ENCODE measurements around the gene FBLN2.
A peak's percentile ranks its signal among the peaks of the same experiment; 100 is the strongest.

Gene FBLN2

DNA sequence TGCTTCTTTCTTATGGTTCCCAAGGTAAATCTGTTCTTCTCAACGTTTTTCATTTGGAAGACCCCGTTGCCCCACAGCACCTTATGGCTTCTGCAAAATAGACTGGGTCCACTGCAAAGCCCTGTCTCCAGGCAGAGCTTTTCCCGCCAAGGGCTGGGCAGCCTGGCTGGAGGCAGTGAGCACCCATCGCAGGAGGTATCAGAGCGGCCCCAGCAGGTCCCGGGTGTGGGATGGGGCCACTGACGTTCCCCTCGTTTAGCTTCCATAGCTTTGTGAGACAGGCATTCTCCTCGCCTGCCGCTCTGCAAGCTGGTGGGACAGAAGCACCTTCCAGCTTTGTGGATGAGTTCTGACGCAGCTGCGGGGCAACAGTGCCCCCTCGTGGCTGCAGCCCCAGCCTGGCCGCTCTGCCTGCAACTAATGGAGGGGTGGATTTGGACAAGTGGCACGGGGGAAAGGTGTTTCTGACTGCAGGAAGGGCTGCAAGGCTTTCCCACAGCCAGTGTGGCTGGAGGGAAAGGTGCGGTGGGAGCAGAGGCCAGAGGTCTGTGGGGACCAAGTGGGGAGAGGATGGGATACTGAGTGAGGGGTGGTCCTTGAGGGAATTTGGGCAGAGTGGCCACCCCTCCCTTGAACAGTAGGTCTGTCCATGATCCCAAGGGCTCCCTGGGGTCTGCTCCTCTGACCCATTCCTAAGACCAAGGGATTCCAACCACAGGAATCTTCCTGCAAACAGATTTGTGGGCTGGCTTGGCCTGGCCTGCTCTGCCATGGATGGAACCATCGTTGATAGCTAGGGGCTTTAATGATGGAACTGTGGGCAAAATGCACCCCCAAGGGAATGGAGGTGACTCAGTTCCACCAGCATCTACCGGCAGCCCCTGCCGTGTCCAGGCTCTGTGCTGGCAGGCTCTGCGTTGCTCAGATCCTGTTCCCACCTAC, 99.4 kb downstream of the FBLN2 start:
- DNase-seq (ENCODE audit: low spot score) = peak; percentile 100

DNA sequence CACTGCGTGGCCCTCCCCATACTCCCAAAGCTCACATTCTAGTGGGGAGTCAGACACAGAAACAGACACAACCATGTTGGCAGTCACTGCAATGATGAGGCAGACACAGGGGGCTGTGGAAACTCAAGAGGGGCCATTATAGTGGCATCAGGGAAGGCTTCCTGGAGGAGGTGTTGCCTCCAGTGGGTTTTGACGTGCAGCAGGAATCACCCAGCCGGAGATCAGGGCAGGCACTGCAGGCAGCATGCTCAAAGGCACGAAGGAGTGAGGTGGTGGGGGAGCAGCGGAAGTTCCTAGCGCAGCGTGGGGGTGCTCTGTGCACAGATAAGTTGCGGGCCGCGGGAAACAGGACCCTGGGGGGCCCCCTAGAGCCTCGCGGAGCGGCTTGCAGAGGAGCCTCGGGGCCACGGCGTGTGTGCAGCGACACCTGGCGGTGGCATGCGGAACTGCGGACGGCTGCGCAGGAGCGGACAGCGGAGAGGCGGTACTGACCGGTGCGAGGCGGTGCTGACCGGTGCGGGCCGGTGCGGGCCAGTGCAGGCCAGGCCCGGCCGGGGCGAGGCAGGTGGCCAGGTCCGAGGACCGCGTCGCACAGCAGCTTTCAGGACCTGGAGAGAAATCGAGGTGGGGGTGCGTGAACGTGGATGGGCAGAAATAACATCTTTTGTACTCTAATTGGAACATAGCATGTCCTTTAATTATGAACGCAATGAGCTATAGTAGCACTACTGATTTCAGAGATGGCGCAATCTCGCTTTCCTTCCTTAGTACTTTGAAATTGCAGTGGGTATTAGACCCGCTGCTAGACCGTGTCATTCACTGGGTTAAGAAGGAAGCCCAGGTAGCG, 101.5 kb downstream of the FBLN2 start:
- peak; percentile 98 for DNase-seq (ENCODE audit: low spot score)

DNA sequence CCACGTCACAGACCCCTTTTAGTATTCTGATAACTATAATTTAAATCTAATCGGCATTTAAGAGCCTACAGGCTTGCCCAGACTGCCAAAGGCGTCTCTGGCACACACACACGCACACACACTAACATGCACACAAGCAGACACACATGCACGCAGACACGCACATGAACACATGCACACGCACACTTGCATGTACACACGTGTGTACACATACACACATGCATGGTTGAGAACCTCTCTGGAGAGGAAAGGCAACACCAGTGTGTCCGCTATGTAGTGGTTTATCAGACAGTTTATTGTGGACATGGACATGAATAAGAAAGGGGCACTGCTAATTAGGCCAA, 102.1 kb downstream of the FBLN2 start:
- no peak for DNase-seq (ENCODE audit: low spot score)

DNA sequence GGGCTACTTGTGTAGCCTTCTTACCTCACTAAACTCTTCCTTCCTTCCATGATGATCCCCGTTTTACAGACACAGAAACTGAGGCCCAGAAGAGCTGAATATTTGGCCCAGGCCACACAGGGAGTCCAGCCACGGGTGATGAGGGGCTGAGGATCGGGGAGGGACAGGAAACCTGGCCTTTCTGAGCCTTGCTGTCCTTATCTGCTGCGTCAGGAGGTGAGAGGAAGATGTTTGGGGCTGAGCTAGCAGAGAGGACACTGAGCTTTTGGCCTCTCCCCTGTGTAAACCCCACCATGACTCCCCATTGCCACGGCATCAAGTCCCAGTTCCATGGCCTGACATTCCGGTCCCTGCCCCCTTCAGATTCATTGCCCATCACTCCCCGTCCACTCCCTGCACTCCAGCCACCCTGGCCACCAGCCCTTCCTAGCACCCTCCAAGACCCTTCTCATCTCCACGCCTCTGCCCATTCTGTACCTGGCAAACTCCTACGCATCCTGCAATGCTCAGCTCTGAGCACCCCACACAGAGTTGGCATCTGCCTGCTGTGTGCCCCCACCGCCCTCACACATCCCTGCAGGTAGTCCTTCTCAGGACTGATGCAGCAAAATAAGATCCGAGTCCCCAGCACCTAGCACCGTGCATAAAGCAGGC, 103.0 kb downstream of the FBLN2 start:
- DNase-seq (ENCODE audit: low spot score) = no peak

DNA sequence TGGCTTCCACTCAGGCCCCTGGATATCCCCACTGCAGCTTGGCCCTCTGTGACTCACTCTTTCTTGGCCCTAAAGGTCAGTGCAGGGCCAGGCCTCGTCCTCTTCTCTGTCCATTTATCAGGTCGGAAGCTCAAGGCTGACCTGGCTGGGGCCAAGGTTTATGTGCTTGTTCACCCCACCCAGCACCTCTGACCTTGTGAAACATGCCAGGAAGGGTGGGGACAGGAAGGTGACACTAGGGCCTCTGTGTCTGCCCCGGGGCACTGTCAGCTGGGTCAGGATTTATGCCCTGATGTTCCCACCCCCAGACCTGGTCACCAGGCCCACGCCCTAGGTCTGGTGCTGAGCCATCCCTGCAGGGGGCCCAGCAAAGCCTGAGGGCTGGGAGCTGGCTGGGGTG, 103.8 kb downstream of the FBLN2 start:
- DNase-seq (ENCODE audit: low spot score) = no peak

DNA sequence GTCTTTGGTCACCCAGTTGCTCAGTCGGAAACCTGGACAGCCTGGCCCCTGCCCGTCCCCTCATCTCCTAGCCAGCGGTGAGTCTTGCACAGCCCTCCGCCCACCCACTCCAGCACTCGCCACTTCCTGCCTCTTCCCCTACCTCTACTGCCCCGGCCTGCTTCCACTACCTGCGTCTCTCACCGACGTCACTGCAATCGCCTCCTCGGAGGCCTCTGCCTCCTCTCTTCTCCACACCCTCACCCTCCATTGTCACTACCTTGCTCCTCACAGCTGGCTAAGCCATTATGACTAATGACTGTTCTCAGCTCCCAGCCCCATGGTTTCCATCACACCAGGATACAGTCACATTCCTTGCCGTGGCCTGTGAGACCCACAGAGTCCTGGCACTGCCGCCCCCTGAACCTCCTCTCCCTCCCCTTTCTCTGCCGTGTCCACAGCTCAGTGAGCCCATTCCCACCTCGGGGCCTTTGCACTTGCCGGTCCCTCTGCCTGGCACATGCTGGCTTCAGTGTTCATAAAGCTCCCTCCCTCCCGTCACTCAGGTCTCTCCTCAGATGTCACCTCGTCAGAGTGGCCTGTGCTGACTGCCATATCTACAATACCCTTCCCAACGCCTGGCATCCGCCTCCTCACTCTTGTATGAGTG, 104.8 kb downstream of the FBLN2 start:
- no peak for DNase-seq (ENCODE audit: low spot score)

DNA sequence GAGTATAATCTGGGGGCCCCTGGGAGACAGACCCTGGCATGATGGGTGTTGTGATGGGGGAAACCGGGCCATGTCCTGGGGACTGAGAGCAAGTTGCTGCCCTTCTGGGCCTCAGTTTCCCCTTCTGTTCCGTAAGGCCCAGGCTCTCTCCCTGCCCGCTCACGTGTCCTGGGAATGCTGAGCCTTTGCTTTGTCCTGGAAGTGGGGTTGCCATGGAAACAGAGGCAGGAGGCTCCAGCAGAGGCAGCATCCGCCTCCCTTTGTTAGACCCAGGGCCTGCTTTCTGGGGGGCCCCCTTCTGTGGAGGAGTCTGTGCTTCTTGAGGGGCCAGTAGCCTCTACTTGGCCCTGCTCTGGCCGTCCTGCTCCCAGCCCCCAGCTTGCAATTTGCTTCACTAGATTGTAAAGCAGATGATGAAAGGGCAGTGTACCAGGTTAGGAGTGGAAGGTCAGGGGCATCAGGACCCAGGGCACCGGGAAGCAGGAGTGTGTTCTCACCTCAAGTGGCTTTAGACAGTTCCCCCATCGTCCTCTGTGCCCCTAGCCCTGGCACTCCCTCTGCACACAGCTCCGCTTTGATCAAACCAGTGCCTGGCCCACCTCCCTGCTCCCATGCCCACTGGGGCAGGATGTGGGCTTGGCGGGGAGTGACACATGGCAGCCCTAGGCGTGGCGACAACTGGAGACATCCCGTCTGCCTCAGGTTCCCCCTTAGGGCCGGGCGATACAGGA, 105.6 kb downstream of the FBLN2 start:
- DNase-seq (ENCODE audit: low spot score) = no peak

DNA sequence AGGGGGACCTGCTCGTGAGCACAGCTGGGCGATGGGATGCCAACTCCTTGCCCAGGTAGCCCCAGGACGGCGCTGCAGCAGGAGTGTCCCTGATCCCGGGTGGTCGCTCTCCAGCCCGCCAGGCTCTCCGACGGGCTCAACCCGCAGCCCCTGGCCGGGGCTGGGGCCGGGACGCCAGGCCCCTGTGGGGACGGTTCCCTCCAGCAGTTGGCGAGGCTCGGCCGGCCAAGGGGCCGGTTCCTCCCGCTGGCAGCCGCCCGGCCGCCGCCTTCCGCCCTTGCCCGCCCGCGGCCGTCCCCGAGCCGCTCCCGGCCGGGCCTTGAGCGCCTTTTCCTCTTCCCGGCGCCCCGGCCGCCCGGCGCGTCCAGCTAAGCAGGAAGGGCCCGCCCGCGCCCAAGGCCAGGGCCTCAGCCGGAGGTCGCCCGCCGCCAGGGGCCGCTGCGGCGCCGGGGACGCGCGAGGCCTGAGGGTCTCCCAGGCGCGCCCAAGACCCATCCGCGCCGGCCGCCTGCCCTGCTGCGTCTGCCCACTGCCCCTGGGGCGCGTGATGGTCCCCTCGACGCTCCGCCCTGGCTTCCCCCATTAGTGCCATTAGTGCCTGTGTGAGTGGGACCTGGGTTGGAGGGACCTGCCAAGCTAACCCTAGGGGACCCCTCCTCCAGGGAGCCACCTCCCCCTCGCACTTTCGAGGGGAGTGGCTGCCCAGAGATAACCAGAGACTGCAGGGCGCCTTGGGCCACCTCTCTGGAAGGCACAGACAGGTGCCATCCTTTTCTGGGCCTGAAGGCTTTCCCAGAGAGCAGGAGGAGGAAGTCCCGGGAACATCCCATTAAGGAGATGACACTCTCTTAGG, 106.4 kb downstream of the FBLN2 start:
- peak; percentile 96 for DNase-seq (ENCODE audit: low spot score)

DNA sequence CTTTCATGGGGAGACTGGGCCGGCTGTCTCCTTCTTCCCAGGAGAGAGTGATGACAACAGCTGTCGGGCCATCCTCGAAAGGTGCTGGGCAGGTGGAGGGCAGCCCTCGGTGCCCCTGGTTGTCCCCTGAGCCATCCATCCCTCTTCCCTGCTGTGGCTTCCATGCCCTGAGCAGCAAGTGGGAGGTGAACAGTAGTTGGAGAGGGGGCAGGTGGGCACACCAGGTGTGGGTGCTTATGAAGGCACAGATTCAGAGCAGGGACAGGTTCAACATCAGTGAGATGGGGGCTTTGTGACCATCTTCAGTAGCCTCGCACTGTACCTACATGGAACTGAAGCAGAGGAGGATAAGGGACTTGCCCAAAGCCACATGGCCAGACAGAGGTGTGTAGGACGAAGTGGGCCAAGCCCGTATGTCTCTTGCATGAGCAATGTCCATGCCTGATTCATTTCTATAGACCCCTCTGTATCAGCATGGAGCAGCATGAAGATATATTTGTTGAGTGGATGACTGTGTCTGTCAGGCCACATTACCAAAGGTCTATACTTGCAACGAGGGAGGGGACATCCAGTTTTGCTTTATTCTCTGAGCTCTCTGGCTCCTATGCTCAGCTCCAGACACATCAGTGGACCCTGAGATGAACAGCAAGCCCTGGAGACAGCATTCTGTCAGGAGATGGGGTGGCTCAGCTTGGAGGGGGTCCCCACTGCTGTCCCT, 107.8 kb downstream of the FBLN2 start:
- DNase-seq (ENCODE audit: low spot score) = no peak

DNA sequence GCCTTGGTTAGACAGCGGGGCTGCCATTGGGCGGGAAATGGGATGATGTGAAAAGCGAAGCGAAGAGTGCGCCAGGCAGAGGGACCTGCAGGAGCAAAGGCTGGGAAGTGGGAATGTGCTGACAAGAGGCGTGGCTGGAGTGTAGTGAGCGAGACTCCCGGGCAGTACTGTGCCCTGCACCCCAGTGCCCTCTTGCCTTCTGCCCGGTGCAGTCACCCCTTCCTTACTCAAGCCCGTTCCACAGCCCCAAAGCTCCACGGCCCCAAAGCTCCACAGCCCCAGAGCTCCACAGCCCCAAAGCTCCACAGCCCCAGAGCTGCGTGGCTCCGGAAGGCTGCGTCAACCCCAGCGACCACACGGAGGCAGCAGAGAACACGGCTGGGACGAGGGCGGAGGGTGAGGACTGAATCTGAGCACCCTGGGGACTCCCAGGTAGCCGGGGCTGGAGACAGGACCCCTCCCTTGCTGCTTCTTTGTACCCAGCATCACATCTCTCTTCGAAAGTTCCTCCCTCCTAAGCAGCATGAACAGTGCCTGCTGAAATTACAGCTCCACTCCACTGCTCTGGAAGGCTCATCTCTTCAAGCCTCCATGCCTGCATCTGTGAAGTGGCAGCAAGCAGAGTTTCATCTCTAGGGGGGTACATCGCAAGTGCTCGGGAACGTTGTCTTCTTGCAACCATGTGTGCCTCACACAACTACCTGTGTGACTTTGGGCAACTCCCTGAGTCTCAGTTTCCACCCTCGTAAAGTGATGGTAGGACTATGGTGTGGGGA, 108.9 kb downstream of the FBLN2 start:
- peak; percentile 99 for DNase-seq (ENCODE audit: low spot score)

DNA sequence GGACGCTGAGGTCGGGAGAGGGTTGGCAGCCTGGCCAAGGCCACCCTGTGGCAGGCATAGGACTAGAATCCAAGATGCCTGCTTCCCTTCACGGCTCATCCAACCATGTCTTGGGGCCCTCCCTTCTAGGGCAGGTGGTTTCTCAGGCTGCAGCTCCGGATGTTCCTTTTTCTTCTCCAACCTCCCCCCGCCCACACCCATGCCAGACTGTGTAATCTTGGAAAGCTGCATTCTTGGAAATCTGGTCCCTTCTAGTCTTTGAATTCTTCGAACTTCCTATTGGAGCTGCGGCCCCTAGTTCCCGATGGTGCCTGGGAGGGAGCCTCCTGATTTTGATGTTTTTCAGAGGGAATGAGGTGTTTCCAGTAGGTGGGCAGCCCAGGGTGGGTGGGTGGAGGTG, 109.8 kb downstream of the FBLN2 start:
- no peak for DNase-seq (ENCODE audit: low spot score)

DNA sequence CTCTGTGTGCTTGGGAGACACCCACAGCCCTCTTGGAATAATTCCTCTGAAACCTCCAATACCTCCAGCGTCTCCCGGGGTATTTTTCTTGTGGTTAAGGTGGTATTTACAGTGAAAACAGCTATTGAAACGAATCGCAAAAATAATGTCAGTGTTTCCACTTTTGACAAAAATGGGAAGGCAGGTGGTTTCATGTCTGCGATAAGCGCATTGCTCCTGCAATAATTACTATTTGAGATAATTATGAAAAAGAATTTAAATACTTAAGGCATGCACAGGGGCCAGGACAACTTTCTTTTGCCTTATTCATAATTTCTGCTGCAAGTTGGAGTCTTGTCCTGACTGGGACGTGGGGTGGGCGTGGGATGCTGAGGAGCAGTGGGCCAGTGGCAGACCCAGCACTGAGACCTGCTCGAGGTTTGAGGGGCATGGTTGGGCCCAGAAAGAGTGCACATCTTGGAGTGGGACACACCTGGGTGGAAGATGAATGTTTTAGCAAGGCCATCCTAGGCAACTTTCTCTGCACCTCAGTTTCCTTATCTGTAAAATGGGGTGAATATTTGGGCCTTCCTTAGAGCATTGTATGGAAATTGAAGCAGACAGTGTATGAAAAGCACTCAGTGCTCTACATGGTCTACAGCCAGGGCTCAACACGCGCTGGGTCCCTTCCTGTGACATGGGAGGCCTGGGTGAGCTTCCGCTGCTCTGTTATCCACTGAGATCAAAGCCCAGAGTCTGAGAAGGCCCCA, 110.5 kb downstream of the FBLN2 start:
- DNase-seq (ENCODE audit: low spot score) = no peak

DNA sequence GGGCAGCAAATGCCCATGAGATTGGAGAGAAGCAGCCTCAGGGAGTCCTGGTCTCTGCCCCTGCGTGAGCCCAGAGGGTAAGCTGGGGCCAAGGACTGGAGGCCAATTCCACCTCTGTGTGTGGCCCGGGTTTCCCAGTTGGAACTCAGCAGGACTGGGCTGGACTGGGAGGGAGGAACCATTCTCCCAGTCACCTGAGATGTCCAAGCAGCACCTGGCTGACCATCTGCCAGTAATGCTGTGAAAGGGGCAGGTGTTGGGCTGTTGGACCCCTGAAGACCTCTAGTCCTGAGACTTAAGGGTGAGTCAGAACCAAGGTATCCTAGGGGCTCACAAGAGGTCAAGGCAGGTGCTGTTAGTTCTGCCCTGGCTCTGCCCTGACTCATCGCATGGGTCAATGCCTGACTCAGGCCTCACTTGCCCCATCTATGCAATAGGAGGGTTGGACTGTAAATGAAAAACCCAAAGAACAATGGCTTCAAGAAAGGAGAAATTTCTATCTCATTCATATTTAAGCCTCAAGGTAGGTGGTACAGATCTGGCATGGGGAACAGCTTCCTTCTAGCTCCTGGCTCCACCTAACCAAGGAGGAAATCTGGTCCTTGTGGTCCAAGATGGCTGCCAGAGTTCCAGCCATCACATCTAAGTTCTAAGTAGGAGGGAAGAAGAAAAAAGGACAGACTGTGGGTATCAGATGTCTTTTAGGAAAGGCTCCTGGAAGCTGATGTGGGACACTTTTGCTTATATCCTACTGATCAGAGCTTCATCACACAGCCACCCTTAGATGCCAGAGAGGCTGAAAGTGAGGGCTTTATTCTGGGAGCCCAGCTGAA, 111.3 kb downstream of the FBLN2 start:
- DNase-seq (ENCODE audit: low spot score) = no peak

DNA sequence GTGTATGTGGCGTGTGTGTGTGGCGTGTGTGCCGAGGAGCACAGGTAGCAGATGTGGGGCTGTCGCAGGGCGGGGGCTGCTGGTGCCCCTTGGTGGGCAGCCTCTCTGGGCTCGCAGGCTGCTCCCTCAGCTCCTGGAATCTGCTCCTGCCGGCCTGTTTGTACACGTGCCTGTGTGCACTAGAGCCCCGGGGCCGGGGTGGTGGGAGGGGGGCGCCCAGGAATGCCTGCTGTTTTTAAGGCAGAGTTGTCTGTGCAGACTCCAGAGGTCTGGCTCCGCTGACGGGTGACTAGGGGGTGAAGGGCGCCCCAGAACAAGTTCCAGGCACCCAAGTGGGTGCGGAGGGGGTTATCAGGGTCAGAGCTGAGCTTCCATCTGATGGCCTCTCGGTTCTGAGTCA, 112.2 kb downstream of the FBLN2 start:
- no peak for DNase-seq (ENCODE audit: low spot score)

DNA sequence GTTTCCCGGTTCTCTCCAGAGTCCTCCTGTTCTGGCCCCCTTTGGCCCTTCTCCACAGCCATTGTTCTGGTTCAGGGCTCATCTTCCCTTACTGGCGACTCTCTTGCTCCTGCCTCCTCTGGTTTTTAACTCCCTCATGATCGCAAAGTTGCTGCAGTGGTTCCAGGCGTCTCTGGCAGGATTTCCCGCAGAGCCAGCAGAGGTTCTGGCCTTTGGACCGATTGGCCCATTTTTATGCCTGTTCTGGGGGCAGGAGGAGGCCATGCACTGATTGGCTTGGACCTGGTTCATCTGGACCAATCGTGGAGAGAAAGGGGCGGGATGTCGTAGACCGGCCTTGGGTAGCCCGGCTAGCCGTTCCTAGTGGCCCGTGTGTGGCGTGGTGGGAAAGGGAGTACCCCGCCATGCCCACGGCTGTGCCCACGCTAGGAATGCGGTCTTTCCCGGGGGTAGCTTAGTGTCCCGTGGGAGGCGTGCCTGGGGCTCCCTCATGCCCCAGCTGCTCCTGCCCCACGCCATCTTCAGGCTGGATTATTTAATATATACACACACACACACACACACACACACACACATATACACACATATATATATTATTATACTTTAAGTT, 113.4 kb downstream of the FBLN2 start:
- no peak for DNase-seq (ENCODE audit: low spot score)

DNA sequence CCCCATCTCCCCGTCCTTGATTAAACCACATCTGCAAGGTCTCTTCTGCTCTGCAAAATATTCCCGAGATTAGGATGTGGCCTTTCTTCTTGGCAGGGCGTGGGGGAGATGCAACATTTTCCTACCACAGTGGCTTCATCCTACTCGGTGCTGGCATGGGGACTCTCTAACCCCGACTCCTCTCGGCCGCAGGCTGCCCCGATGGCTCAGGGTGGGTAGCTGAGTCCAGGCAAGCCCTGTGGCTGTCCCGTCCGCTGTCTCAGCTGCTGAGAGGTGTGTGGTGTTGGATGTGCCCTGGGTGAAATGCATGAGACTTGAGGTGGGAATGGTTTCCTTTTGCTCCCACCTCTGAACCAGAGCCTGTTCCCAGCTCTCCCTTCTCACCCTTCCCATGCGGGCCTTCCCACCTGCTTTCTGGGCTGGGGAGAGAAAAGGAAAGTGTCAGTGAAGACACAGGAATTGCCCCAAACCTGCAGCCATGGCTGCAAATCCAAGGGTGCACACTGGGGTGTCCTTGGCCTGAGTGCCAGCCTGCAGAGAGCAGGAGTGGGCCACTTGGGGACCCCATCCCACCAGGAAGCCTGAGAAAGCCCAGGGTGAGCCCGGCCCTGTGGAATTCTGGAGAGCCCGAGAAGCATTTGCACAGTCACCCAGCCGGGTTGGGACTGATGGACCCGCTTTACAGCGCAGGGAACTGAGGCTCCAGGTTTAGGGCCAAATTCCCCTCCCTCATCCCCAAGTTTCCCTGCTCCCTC, 115.0 kb downstream of the FBLN2 start:
- DNase-seq (ENCODE audit: low spot score) = no peak

Measured in HuH-7 (cell line).